B cell (primary cell): ENCODE data around the gene SORL1.

ENCODE experiments used
- CTCF ChIP-seq: fragments of 200-600 bp; IDR thresholded peaks from one replicate; pipeline ENCODE4 v1.8.0; 2022; ENCODE audit warnings: antibody characterized with exemption, mild to moderate bottlenecking
- EZH2 ChIP-seq: IDR thresholded peaks from 2 replicates; pipeline ENCODE4 v1.6.1; 2012; ENCODE audit warnings: borderline replicate concordance, low read depth, mild to moderate bottlenecking, moderate library complexity, low read length; ENCODE audit not compliant: insufficient read depth, poor library complexity, severe bottlenecking

GRCh38 chr11:121525376-121525775 lies 73.3 kb downstream of the SORL1 start:
- TF ChIP-seq CTCF (no peak), EZH2 (no peak)
